ENCODE measurements around the gene DNAJA2. TPM values are rescaled to one million over a fixed set of nuclear protein-coding genes. Genes with fewer than 3 reads are reported as not detected.

DNAJA2 gene
- total and polyA plus RNA-seq, 9 of the 15 experiments (the other 6 are each of a cell fraction or from before 2014, with no cell fraction given) = 24.1 to 75.9 (median 50.7) TPM

DNA sequence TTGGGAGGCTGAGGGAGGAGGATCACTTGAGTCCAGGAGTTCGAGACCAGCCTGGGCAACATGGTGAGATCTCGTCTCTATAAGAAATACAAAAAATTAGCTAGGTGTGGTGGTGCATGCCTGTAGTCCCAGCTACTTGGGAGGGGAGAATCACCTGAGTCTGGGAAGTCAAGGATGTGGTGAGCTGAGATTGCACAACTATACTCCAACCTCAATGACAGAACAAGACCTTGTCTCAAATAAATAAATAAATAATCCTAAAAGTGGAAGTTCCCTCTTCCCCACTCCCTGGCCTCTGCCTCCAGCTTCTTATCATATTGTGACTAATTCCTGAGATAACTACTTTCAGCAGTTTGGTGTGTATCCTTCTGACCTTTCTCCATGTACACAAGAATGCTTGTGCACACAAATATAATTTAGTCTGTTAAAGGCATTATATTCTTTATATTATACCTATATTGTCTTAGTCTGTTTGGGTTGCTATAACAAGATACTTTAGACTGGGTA is 23.5 kb upstream of the DNAJA2 start:
- TF ChIP-seq ARID1B (IDR thresholded peaks at IDR 0.05) (0 out of 2 replicates have a peak, but pooled peaks have one; percentile 20), CEBPG (CRISPR knock-in tag; IDR thresholded peaks at IDR 0.05) (no peak), CEBPG (tag; conservative IDR thresholded peaks at IDR 0.05 in 1 of 2, IDR thresholded peaks at IDR 0.05 in 1 of 2) (peak; percentile 58 to 63; a peak in 2 of 4 replicates), TAF9B (IDR thresholded peaks at IDR 0.05; ENCODE audit: partially characterized antibody) (no peak), CEBPB (tag; IDR thresholded peaks at IDR 0.05) (peak; percentile 83), ZBTB9 (CRISPR knock-in tag; IDR thresholded peaks at IDR 0.05) (no peak), FOSL1 (tag; conservative IDR thresholded peaks at IDR 0.05) (peak; percentile 83), ADNP (tag; IDR thresholded peaks at IDR 0.05) (0 out of 2 replicates have a peak, but pooled peaks have one; percentile 18), STAT6 (CRISPR knock-in tag; IDR thresholded peaks at IDR 0.05) (no peak), POLR3A (IDR thresholded peaks at IDR 0.05; ENCODE audit: borderline replicate concordance, extremely low read depth, insufficient read depth, insufficient read length) (no peak), JUND (IDR thresholded peaks at IDR 0.05; ENCODE audit: borderline replicate concordance, low read depth, low read length) (peak; percentile 22; the same call in 1 of the 2 replicates), JUND (tag; IDR thresholded peaks at IDR 0.05; ENCODE audit: borderline replicate concordance, low read depth, low read length) (peak; percentile 53; the same call in 1 of the 3 replicates)
- TF ChIP-seq, protein P1, sequence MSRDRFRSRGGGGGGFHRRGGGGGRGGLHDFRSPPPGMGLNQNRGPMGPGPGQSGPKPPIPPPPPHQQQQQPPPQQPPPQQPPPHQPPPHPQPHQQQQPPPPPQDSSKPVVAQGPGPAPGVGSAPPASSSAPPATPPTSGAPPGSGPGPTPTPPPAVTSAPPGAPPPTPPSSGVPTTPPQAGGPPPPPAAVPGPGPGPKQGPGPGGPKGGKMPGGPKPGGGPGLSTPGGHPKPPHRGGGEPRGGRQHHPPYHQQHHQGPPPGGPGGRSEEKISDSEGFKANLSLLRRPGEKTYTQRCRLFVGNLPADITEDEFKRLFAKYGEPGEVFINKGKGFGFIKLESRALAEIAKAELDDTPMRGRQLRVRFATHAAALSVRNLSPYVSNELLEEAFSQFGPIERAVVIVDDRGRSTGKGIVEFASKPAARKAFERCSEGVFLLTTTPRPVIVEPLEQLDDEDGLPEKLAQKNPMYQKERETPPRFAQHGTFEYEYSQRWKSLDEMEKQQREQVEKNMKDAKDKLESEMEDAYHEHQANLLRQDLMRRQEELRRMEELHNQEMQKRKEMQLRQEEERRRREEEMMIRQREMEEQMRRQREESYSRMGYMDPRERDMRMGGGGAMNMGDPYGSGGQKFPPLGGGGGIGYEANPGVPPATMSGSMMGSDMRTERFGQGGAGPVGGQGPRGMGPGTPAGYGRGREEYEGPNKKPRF (IDR thresholded peaks at IDR 0.05; ENCODE audit: low read depth, low read length) = no peak
- CTCF ChIA-PET (ENCODE audit: low intra/inter-chr PET ratio) = no interaction called here
- 0% methylated on average over 2 of the region's 2 CpGs for WGBS (ENCODE audit: insufficient coverage, low coverage, missing lambda C conversion rate)
- H3K27ac ChIP-seq (ENCODE audit: extremely low read depth, low read depth, low read length) = no peak overlapping the region
- POLR2A ChIA-PET = no interaction called here
- H2AFZ ChIP-seq (ENCODE audit: low read depth, low read length) = no peak overlapping the region
- H3K27me3 ChIP-seq (ENCODE audit: control insufficient read depth in 2 of 2, insufficient read depth in 2 of 2, low read length in 2 of 2) = peaks cover 2 to 20% of the 10 kb centered on the region in 2 experiments; a peak in 1 of 5 replicates
- no peaks in the 10 kb centered on the region for H3K79me2 ChIP-seq (ENCODE audit: control insufficient read depth, insufficient read depth, low read length)
- no peak overlapping the region for H3K4me2 ChIP-seq (ENCODE audit: insufficient read depth, low read length)
- H3K9ac ChIP-seq (ENCODE audit: insufficient read depth in 1 of 2, low read depth in 2 of 2, low read length in 2 of 2) = no peak overlapping the region
- FAIRE-seq (no peak), ATAC-seq (no peak), DNase-seq (ENCODE audit: extremely low read depth in 1 of 4, low spot score in 3 of 4) (no peak)
- H4K20me1 ChIP-seq (replicated peaks; ENCODE audit: control insufficient read depth, insufficient read depth, low read length) = no peaks in the 10 kb centered on the region
- no TSS peak for BruUV-seq (replicated peaks)
- no peaks in the 10 kb centered on the region for H3K9me1 ChIP-seq (ENCODE audit: control insufficient read depth, insufficient read depth, low read length)
- intact Hi-C loops (cut with micrococcal nuclease) = no loop called here
- no peaks in the 10 kb centered on the region for H3K9me3 ChIP-seq (replicated peaks; ENCODE audit: control insufficient read depth, insufficient read depth, low read depth, low read length)
- peaks cover 0 to 6% of the 10 kb centered on the region in 2 experiments; a peak in 1 of 5 replicates for H3K4me1 ChIP-seq (replicated peaks in 1 of 2; ENCODE audit: control insufficient read depth in 2 of 2, insufficient read depth in 2 of 2, low read length in 2 of 2)
- H3K4me3 ChIP-seq = no peak overlapping the region
- no peaks in the 10 kb centered on the region for H3K36me3 ChIP-seq (ENCODE audit: control insufficient read depth, insufficient read depth, low read length)
- in situ Hi-C loops (cut with MboI) = no loop called here
